HG03025 (cell line): Measurements from ENCODE around the gene ADAMTS6.

Experiments
- ATAC-seq: cut with Tn5 transposase; IDR thresholded peaks from one replicate; pipeline ENCODE4 v1.9.1; 2021; ENCODE audit warnings: mild to moderate bottlenecking, moderate library complexity; ENCODE audit not compliant: unreplicated experiment, low FRiP score

ADAMTS6 gene

GRCh38 chr5:65161655-65162054, 320.1 kb downstream of the ADAMTS6 start:
- ATAC-seq = no peak

GRCh38 chr5:65157906-65158603, 323.7 kb downstream of the ADAMTS6 start:
- no peak for ATAC-seq

GRCh38 chr5:65156933-65157332, 324.8 kb downstream of the ADAMTS6 start:
- ATAC-seq = no peak

GRCh38 chr5:65152131-65152530, 329.6 kb downstream of the ADAMTS6 start:
- no peak for ATAC-seq

- ATAC-seq = no peak
Measured at GRCh38 chr5:65151614-65152013, 330.1 kb downstream of the ADAMTS6 start.

GRCh38 chr5:65150599-65151304, 331.0 kb downstream of the ADAMTS6 start:
- ATAC-seq = no peak

- ATAC-seq = no peak
Measured at GRCh38 chr5:65149827-65150226, 331.9 kb downstream of the ADAMTS6 start.

- ATAC-seq = no peak
Measured at GRCh38 chr5:65144136-65144871, 337.4 kb downstream of the ADAMTS6 start.

- ATAC-seq = no peak
Measured at GRCh38 chr5:65142511-65143011, 339.2 kb downstream of the ADAMTS6 start.

GRCh38 chr5:65142016-65142415, 339.7 kb downstream of the ADAMTS6 start:
- ATAC-seq = no peak

GRCh38 chr5:65141493-65141892, 340.2 kb downstream of the ADAMTS6 start:
- ATAC-seq = no peak

- ATAC-seq = no peak
Measured at GRCh38 chr5:65137631-65138030, 344.1 kb downstream of the ADAMTS6 start.

GRCh38 chr5:65133477-65134110, 348.1 kb downstream of the ADAMTS6 start:
- no peak for ATAC-seq

GRCh38 chr5:65132386-65132785, 349.3 kb downstream of the ADAMTS6 start:
- no peak for ATAC-seq

- ATAC-seq = no peak
Measured at GRCh38 chr5:65128226-65128625, 353.5 kb downstream of the ADAMTS6 start.

- no peak for ATAC-seq
Measured at GRCh38 chr5:65127161-65127901, 354.4 kb downstream of the ADAMTS6 start.

- ATAC-seq = no peak
Measured at GRCh38 chr5:65126542-65127069, 355.1 kb downstream of the ADAMTS6 start.

- ATAC-seq = no peak
Measured at GRCh38 chr5:65125591-65126541, 355.9 kb downstream of the ADAMTS6 start.
